Measurements from ENCODE around the gene PPP3CB.

GRCh38 chr10:73446926-73447325, 48.9 kb downstream of the PPP3CB start:
- TF ChIP-seq CTCF (IDR thresholded peaks at IDR 0.05; ENCODE audit: poor library complexity) (no peak), EZH2 (IDR thresholded peaks at IDR 0.05; ENCODE audit: borderline replicate concordance) (no peak)
